Kidney (tissue), 14 donors: ENCODE results near the gene CHMP4B. TPM values are rescaled to one million over a fixed set of nuclear protein-coding genes. Genes with fewer than 3 reads are reported as not detected.
A peak's percentile ranks its signal among the peaks of the same experiment; 100 is the strongest.

ENCODE experiments used
- DNase-seq, 5 donors: peaks; one replicate each; pipeline ENCODE4 v3.0.0-alpha.2; 2013 to 2020
- FAIRE-seq: peaks from 2 replicates; lab custom pipeline; 2012; peaks lifted over from hg19 to GRCh38; lab: Jason Lieb, UNC
- H3K27ac ChIP-seq, 2 donors: one replicate each; pipeline ENCODE4 v1.7.0; 2013; ENCODE audit warnings: low read depth in 2 of 2, low read length in 2 of 2, inconsistent platforms in 1 of 2
- H3K27me3 ChIP-seq: one replicate; pipeline ENCODE4 v1.7.1; 2013; ENCODE audit warnings: low read length, inconsistent platforms; ENCODE audit not compliant: control insufficient read depth, insufficient read depth
- H3K36me3 ChIP-seq, 3 donors: one replicate each; pipeline versions ENCODE4 v1.7.0 to v1.7.1; 2013; ENCODE audit warnings: low read length in 3 of 3, control low read depth in 1 of 3, inconsistent platforms in 1 of 3; ENCODE audit not compliant: insufficient read depth in 3 of 3, control insufficient read depth in 2 of 3
- H3K4me1 ChIP-seq, 3 donors: one replicate each; pipeline versions ENCODE4 v1.7.0 to v1.7.1; 2013; ENCODE audit warnings: low read length in 3 of 3, inconsistent platforms in 1 of 3, low read depth in 1 of 3; ENCODE audit not compliant: control insufficient read depth in 2 of 3, insufficient read depth in 2 of 3
- H3K4me3 ChIP-seq, 3 donors: one replicate each; pipeline versions ENCODE4 v1.7.0 to v1.8.1; 2013; ENCODE audit warnings: low read length in 3 of 3, control low read depth in 1 of 3, inconsistent platforms in 1 of 3
- H3K9ac ChIP-seq, 3 donors: one replicate each; pipeline versions ENCODE4 v1.7.0 to v1.7.1; 2013; ENCODE audit warnings: low read length in 3 of 3, control low read depth in 1 of 3, inconsistent platforms in 1 of 3
- H3K9me3 ChIP-seq, 3 donors: one replicate each; pipeline versions ENCODE4 v1.7.0 to v1.7.1; 2013; ENCODE audit warnings: low read length in 3 of 3, control low read depth in 1 of 3, inconsistent platforms in 1 of 3; ENCODE audit not compliant: control insufficient read depth in 2 of 3, insufficient read depth in 1 of 3
- CTCF ChIP-seq: IDR thresholded peaks from 3 replicates; pipeline ENCODE4 v1.5.1; 2012; ENCODE audit warnings: mild to moderate bottlenecking, moderate library complexity, borderline replicate concordance; ENCODE audit not compliant: insufficient read depth; ENCODE audit errors: extremely low read depth
- intact Hi-C: fragments of 100-400 bp; cut with DNase I; formaldehyde crosslinking; loops from one replicate; pipeline ENCODE4 v1.11.1; 2022
- polyA plus RNA-seq: library from polyadenylated mRNA; stranded (reverse); fragments of 350-450 nt; fragmentation: Illumina TruSeq; extraction: RNeasy Lipid Tissue Mini Kit (QIAGEN cat#74804); gene quantifications from one replicate; pipeline ENCODE4 v1.2.3, GENCODE V29; 2014; ENCODE audit warnings: low read depth, low replicate concordance; ENCODE audit not compliant: insufficient read depth
- total RNA-seq: library from RNA; stranded (reverse); fragmentation: NEBNext Ultra II Directional; extraction: Animal tissue kit (Norgen Biotek cat#: 25700); gene quantifications from one replicate; pipeline ENCODE4 v1.2.1, GENCODE V29; 2021
- donor health status: control.
- donor health status: control.
- donor health status: control.
- donor health status: control.
- donor health status: control.
- donor health status: DM: yes; HTN: yes; CAD: no.
- donor health status: Normal renal cell carcinoma (clear cell type).

The CHMP4B gene
- total and polyA plus RNA-seq, 2 donors from 2014 or later, result 104 to 137 TPM

GRCh38 chr20:33787253-33787891 lies 23.8 kb upstream of the CHMP4B start:
- intact Hi-C loops, result no loop called here
- Histone ChIP-seq H3K27ac (peak overlapping the region in 1 of 2 donors; percentile 32), H3K4me1 (peaks cover 0 to 4% (median 0%) of the 10 kb centered on the region in 3 donors), H3K4me3 (no peak overlapping the region), H3K9me3 (no peaks in the 10 kb centered on the region), H3K9ac (no peak overlapping the region), H3K27me3 (no peaks in the 10 kb centered on the region), H3K36me3 (no peaks in the 10 kb centered on the region)
- TF ChIP-seq CTCF, result no peak
- DNase-seq (peak in 2 of 5 donors; percentile 16 to 43), FAIRE-seq (no peak)

GRCh38 chr20:33788351-33789049 lies 22.6 kb upstream of the CHMP4B start:
- DNase-seq (no peak), FAIRE-seq (no peak)
- Histone ChIP-seq H3K27me3 (no peaks in the 10 kb centered on the region), H3K36me3 (no peaks in the 10 kb centered on the region), H3K4me1 (peaks cover 0 to 4% (median 0%) of the 10 kb centered on the region in 3 donors), H3K4me3 (no peak overlapping the region), H3K27ac (no peak overlapping the region), H3K9ac (no peak overlapping the region), H3K9me3 (no peaks in the 10 kb centered on the region)
- intact Hi-C loops, result no loop called here
- TF ChIP-seq CTCF, result no peak

GRCh38 chr20:33789109-33789857 lies 21.9 kb upstream of the CHMP4B start:
- no peak overlapping the region for H3K9ac ChIP-seq
- H3K4me3 ChIP-seq, result no peak overlapping the region
- intact Hi-C loops, result no loop called here
- H3K27ac ChIP-seq, result peak overlapping the region in 1 of 2 donors; percentile 49
- no peaks in the 10 kb centered on the region for H3K27me3 ChIP-seq
- no peak for TF ChIP-seq CTCF
- peak in 4 of 5 donors; percentile 7 to 84 (median 41) for DNase-seq
- no peaks in the 10 kb centered on the region for H3K36me3 ChIP-seq
- H3K9me3 ChIP-seq, result no peaks in the 10 kb centered on the region
- FAIRE-seq, result no peak
- H3K4me1 ChIP-seq, result peaks cover 0 to 4% (median 0%) of the 10 kb centered on the region in 3 donors
